Measurements from ENCODE around the gene NSD2.

The NSD2 gene

GRCh38 chr4:1979477-1980196 is 108.4 kb downstream of the NSD2 start:
- no peaks in the 10 kb centered on the region for H3K79me2 ChIP-seq
- no peak overlapping the region for H3K27ac ChIP-seq
- no peak overlapping the region for H2AFZ ChIP-seq
- no peak overlapping the region for H3K9ac ChIP-seq
- no peaks in the 10 kb centered on the region for H3K4me1 ChIP-seq
- TF ChIP-seq, protein P1, sequence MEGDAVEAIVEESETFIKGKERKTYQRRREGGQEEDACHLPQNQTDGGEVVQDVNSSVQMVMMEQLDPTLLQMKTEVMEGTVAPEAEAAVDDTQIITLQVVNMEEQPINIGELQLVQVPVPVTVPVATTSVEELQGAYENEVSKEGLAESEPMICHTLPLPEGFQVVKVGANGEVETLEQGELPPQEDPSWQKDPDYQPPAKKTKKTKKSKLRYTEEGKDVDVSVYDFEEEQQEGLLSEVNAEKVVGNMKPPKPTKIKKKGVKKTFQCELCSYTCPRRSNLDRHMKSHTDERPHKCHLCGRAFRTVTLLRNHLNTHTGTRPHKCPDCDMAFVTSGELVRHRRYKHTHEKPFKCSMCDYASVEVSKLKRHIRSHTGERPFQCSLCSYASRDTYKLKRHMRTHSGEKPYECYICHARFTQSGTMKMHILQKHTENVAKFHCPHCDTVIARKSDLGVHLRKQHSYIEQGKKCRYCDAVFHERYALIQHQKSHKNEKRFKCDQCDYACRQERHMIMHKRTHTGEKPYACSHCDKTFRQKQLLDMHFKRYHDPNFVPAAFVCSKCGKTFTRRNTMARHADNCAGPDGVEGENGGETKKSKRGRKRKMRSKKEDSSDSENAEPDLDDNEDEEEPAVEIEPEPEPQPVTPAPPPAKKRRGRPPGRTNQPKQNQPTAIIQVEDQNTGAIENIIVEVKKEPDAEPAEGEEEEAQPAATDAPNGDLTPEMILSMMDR (IDR thresholded peaks at IDR 0.05): no peak
- no peak overlapping the region for H3K4me3 ChIP-seq (ENCODE audit: low read depth, low read length)
- no peaks in the 10 kb centered on the region for H3K36me3 ChIP-seq (ENCODE audit: control insufficient read depth, insufficient read depth, low read length)
- H3K9me3 ChIP-seq (ENCODE audit: control insufficient read depth, low read length): no peaks in the 10 kb centered on the region
- no peak overlapping the region for H3K4me2 ChIP-seq (ENCODE audit: low read length)
- no peaks in the 10 kb centered on the region for H3K27me3 ChIP-seq (ENCODE audit: control insufficient read depth, insufficient read depth, low read length)

- Histone ChIP-seq H2AFZ (no peak overlapping the region), H3K9me3 (ENCODE audit: control insufficient read depth, low read length) (no peaks in the 10 kb centered on the region), H3K79me2 (no peaks in the 10 kb centered on the region), H3K27ac (no peak overlapping the region), H3K36me3 (ENCODE audit: control insufficient read depth, insufficient read depth, low read length) (no peaks in the 10 kb centered on the region), H3K9ac (no peak overlapping the region), H3K4me3 (ENCODE audit: low read depth, low read length) (no peak overlapping the region), H3K4me2 (ENCODE audit: low read length) (no peak overlapping the region), H3K27me3 (ENCODE audit: control insufficient read depth, insufficient read depth, low read length) (no peaks in the 10 kb centered on the region), H3K4me1 (no peaks in the 10 kb centered on the region)
- TF ChIP-seq, protein P1 (IDR thresholded peaks at IDR 0.05): no peak
Observed at GRCh38 chr4:1980561-1981041, 109.4 kb downstream of the NSD2 start.

GRCh38 chr4:1981251-1982058 is 110.3 kb downstream of the NSD2 start:
- TF ChIP-seq, protein P1 (IDR thresholded peaks at IDR 0.05): no peak
- no peaks in the 10 kb centered on the region for H3K9me3 ChIP-seq (ENCODE audit: control insufficient read depth, low read length)
- H3K4me2 ChIP-seq (ENCODE audit: low read length): no peak overlapping the region
- no peak overlapping the region for H3K9ac ChIP-seq
- H3K27me3 ChIP-seq (ENCODE audit: control insufficient read depth, insufficient read depth, low read length): no peaks in the 10 kb centered on the region
- H3K4me1 ChIP-seq: no peaks in the 10 kb centered on the region
- no peak overlapping the region for H2AFZ ChIP-seq
- H3K4me3 ChIP-seq (ENCODE audit: low read depth, low read length): no peak overlapping the region
- no peak overlapping the region for H3K27ac ChIP-seq
- no peaks in the 10 kb centered on the region for H3K79me2 ChIP-seq
- no peaks in the 10 kb centered on the region for H3K36me3 ChIP-seq (ENCODE audit: control insufficient read depth, insufficient read depth, low read length)

GRCh38 chr4:1982124-1983052 is 111.2 kb downstream of the NSD2 start:
- H3K27ac ChIP-seq: no peak overlapping the region
- H3K4me3 ChIP-seq (ENCODE audit: low read depth, low read length): no peak overlapping the region
- no peaks in the 10 kb centered on the region for H3K36me3 ChIP-seq (ENCODE audit: control insufficient read depth, insufficient read depth, low read length)
- no peak overlapping the region for H3K4me2 ChIP-seq (ENCODE audit: low read length)
- no peak overlapping the region for H3K9ac ChIP-seq
- no peaks in the 10 kb centered on the region for H3K79me2 ChIP-seq
- no peak overlapping the region for H2AFZ ChIP-seq
- H3K4me1 ChIP-seq: no peaks in the 10 kb centered on the region
- H3K27me3 ChIP-seq (ENCODE audit: control insufficient read depth, insufficient read depth, low read length): no peaks in the 10 kb centered on the region
- TF ChIP-seq, protein P1 (IDR thresholded peaks at IDR 0.05): no peak
- no peaks in the 10 kb centered on the region for H3K9me3 ChIP-seq (ENCODE audit: control insufficient read depth, low read length)

All from parathyroid adenoma (tissue), 2 donors.